Neural progenitor cell (in vitro differentiated cells): ENCODE measurements around the gene TEX101.

Experiments
- CTCF ChIP-seq: fragments of 200-600 bp; sonication (generic); IDR thresholded peaks from 2 replicates; pipeline ENCODE4 v1.5.1; 2017; ENCODE audit warnings: antibody characterized with exemption, mild to moderate bottlenecking
- EZH2phosphoT487 ChIP-seq: fragments of 200-600 bp; sonication (generic); IDR thresholded peaks from 2 replicates; pipeline ENCODE4 v1.6.1; 2017; ENCODE audit warnings: antibody characterized with exemption

GRCh38 chr19:43466793-43467192, 52.1 kb downstream of the TEX101 start:
- TF ChIP-seq EZH2phosphoT487 (no peak), CTCF (no peak)
